SU-DHL-6 (cell line): Measurements from ENCODE around the gene GATAD2A.

ENCODE experiments used
- H2AFZ ChIP-seq: fragments of 200-600 bp; sonication (generic); 2 replicates; pipeline ENCODE4 v1.6.1; 2014; ENCODE audit warnings: low read depth, mild to moderate bottlenecking, moderate library complexity, mixed read lengths, antibody characterized with exemption, low read length; ENCODE audit not compliant: severe bottlenecking
- H3F3A ChIP-seq: fragments of 200-600 bp; shearing (Covaris generic); 2 replicates; pipeline ENCODE4 v1.6.0; 2016; ENCODE audit warnings: antibody characterized with exemption, mild to moderate bottlenecking; ENCODE audit not compliant: insufficient read depth
- H3K27ac ChIP-seq: fragments of 200-600 bp; sonication (generic); 2 replicates; pipeline ENCODE4 v1.5.1; 2016; ENCODE audit warnings: low read depth, mild to moderate bottlenecking, low read length, moderate library complexity, mixed read lengths
- H3K27me3 ChIP-seq: fragments of 200-600 bp; sonication (generic), shearing (Covaris generic); 2 replicates; pipeline ENCODE4 v1.6.0; 2014; ENCODE audit warnings: mild to moderate bottlenecking, low read length
- H3K36me3 ChIP-seq: fragments of 200-600 bp; sonication (generic); 2 replicates; pipeline ENCODE4 v1.6.1; 2014; ENCODE audit warnings: mild to moderate bottlenecking, low read length, mixed read lengths
- H3K4me2 ChIP-seq: fragments of 300-600, 200-600 bp; shearing (Covaris generic), sonication (generic); 2 replicates; pipeline ENCODE4 v1.6.0; 2014; ENCODE audit warnings: low read length, low read depth, mild to moderate bottlenecking; ENCODE audit not compliant: poor library complexity, severe bottlenecking
- H3K4me3 ChIP-seq: fragments of 200-600 bp; sonication (generic); 2 replicates; pipeline ENCODE4 v1.5.1; 2014; ENCODE audit warnings: antibody characterized with exemption, low read length, mild to moderate bottlenecking, mixed read lengths; ENCODE audit not compliant: insufficient read depth, poor library complexity, severe bottlenecking
- H3K79me2 ChIP-seq: fragments of 200-600 bp; sonication (generic); 2 replicates; pipeline ENCODE4 v1.6.1; 2014; ENCODE audit warnings: mild to moderate bottlenecking, low read length, moderate library complexity; ENCODE audit not compliant: insufficient read depth
- H3K9ac ChIP-seq: fragments of 200-600 bp; sonication (generic); 2 replicates; pipeline ENCODE4 v1.7.0; 2014; ENCODE audit warnings: mild to moderate bottlenecking, low read length
- H3K9me2 ChIP-seq: fragments of 200-600 bp; sonication (generic); replicated peaks from 2 replicates; pipeline ENCODE4 v1.6.1; 2014; ENCODE audit warnings: low read length; ENCODE audit not compliant: insufficient read depth
- H3K9me3 ChIP-seq: fragments of 200-600 bp; sonication (generic); 2 replicates; pipeline ENCODE4 v1.6.1; 2014; ENCODE audit warnings: low read length, mixed read lengths; ENCODE audit not compliant: insufficient read depth
- H4K20me1 ChIP-seq: fragments of 200-600 bp; sonication (generic); 2 replicates; pipeline ENCODE4 v1.6.1; 2014; ENCODE audit warnings: low read depth, mild to moderate bottlenecking, antibody characterized with exemption, low read length, moderate library complexity, mixed read lengths
- EZH2phosphoT487 ChIP-seq: fragments of 200-600 bp; sonication (generic), shearing (Covaris generic); conservative IDR thresholded peaks from 2 replicates; pipeline ENCODE4 v1.6.1; 2018; ENCODE audit warnings: mild to moderate bottlenecking, antibody characterized with exemption, low read length, moderate library complexity, mixed read lengths
- TF ChIP-seq, protein P1 (sequence below): fragments of 200-600 bp; sonication (generic); IDR thresholded peaks from one replicate; pipeline ENCODE4 v1.5.1; 2017; ENCODE audit warnings: antibody characterized with exemption, mild to moderate bottlenecking, low read length, moderate library complexity; ENCODE audit not compliant: insufficient read depth, poor library complexity, severe bottlenecking

GATAD2A gene

DNA sequence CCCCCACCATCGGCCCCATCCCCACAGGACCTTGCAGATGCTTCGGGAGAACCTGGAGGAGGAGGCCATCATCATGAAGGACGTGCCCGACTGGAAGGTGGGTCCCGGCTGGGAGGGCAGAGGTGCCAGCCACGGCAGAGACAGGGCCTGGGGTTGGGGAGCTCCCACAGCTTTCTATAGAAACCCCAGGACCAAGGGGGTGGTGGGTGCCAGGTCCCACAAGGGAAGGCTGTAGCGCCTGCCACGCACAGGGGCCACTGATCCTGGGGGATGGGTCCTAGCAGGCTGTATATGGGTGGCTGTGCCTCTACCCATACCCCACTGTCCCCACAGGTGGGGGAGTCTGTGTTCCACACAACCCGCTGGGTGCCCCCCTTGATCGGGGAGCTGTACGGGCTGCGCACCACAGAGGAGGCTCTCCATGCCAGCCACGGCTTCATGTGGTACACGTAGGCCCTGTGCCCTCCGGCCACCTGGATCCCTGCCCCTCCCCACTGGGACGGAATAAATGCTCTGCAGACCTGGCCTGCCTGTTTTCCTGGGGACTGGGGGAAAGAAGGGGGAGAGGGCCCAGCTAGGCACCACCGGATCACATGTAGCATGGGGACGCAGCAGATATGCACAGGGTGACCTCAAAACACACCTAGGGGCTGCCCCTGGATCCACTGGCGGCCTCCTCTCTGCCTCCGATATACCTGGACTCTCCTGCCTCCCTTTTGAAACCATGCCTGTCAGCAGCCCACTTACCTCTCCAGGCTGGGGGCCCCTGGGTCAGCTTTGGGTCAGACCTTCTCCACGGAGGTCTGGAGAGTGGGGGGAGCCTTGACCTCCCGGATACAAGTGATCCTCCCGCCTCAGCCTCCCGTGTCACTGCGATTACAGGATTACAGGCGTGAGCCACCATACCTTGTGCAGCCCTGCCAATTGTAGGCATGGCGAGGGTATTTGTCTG lies 122.5 kb downstream of the GATAD2A start:
- TF ChIP-seq, protein P1, sequence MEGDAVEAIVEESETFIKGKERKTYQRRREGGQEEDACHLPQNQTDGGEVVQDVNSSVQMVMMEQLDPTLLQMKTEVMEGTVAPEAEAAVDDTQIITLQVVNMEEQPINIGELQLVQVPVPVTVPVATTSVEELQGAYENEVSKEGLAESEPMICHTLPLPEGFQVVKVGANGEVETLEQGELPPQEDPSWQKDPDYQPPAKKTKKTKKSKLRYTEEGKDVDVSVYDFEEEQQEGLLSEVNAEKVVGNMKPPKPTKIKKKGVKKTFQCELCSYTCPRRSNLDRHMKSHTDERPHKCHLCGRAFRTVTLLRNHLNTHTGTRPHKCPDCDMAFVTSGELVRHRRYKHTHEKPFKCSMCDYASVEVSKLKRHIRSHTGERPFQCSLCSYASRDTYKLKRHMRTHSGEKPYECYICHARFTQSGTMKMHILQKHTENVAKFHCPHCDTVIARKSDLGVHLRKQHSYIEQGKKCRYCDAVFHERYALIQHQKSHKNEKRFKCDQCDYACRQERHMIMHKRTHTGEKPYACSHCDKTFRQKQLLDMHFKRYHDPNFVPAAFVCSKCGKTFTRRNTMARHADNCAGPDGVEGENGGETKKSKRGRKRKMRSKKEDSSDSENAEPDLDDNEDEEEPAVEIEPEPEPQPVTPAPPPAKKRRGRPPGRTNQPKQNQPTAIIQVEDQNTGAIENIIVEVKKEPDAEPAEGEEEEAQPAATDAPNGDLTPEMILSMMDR = no peak
- TF ChIP-seq EZH2phosphoT487 = no peak
- H3K36me3 ChIP-seq = no peaks in the 10 kb centered on the region
- H3K9me3 ChIP-seq = no peaks in the 10 kb centered on the region
- no peak overlapping the region for H3K4me3 ChIP-seq
- no peaks in the 10 kb centered on the region for H4K20me1 ChIP-seq
- H3K9ac ChIP-seq = no peak overlapping the region
- no peaks in the 10 kb centered on the region for H3K27me3 ChIP-seq
- H3F3A ChIP-seq = peaks cover 43% of the 10 kb centered on the region
- peak overlapping the region; percentile 93 for H3K27ac ChIP-seq
- H2AFZ ChIP-seq = no peak overlapping the region
- H3K4me2 ChIP-seq = no peak overlapping the region
- peaks cover 28% of the 10 kb centered on the region for H3K79me2 ChIP-seq
- H3K9me2 ChIP-seq = no peaks in the 10 kb centered on the region

DNA sequence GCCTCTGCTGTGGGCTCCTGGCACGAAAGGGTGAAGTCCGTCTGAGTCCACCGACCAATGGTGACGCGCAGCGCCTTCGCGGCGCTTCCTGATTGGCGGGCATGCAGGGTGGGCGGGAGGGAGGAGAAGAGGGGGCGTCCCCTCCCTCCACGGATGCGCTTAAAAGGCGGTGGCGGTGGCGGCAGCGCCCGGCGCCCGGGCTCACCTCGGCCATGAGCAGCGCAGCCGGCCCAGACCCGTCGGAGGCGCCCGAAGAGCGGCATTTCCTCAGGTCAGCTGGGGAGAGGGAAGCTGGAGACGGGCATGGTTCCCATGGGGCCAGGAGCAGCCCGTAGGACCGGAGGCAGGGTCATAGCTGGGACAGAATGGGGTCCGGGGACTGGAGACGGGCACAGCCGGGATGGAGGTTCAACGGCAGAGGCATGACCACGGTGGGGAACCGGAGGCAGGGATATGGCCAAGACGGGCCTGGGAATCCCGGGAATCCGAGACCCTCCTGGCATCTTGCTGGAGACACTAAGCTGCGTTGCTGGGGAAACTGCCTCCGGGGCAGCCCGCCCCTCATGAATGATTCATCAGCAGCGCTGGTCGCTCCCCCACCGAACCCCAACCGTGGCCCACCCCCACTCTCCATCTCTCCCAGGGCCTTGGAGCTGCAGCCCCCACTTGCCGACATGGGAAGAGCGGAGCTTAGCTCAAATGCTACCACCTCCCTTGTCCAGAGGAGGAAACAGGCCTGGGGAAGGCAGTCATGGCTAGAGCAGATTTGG lies 123.4 kb downstream of the GATAD2A start, which contains the start of gene YJEFN3:
Gene YJEFN3, plus strand, starts transcription at position 191 of the 770 bp plus-strand sequence. Its CDS starts 22 bp downstream, at position 213.
- Histone ChIP-seq H3K9ac (no peak within 1 kb of the TSS), H3K9me2 (no peaks in the 10 kb centered on the region), H3K4me3 (no peak within 1 kb of the TSS), H3K36me3 (no peaks in the 10 kb centered on the region), H3K27ac (no peak within 1 kb of the TSS; the same call in none of the 2 replicates), H3F3A (peaks cover 37% of the 10 kb centered on the region), H4K20me1 (no peaks in the 10 kb centered on the region), H3K79me2 (peaks cover 18% of the 10 kb centered on the region), H3K4me2 (no peak within 1 kb of the TSS), H3K9me3 (no peaks in the 10 kb centered on the region), H3K27me3 (no peaks in the 10 kb centered on the region), H2AFZ (no peak within 1 kb of the TSS)
- TF ChIP-seq EZH2phosphoT487 = no peak
- TF ChIP-seq, protein P1 = no peak

DNA sequence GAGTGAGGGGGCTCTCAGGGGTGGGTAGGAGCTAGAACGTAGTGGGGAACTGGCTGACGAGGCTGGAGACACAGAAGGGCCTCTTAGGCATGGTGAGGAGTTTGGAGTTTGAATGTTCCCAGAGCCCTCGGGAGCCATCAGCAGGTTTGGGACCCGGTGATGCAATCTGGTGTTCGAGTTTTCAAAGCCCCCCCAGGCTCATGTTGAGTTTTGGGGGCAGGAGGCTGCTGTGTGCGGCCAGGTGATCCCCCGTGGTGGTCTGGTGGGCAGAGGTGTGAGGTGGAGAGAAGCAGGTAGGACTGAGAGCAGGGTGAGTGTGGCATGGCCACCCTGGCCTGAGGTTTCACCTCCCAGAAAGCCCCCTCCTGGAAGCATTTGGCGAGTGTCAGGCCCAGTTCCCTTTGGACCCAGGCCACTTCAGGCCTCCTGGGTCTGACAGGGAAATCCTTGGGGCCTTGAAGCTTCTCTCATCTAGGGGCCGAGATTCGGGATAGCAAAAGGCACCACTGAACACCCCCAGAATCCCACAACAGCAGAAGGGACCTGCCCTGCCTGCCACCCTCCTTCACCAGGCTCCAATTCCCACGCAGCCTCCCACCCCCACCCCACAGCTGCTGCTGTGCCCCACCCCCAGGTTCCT lies 124.4 kb downstream of the GATAD2A start:
- no peaks in the 10 kb centered on the region for H3K27me3 ChIP-seq
- H2AFZ ChIP-seq = no peak overlapping the region
- no peaks in the 10 kb centered on the region for H3K36me3 ChIP-seq
- no peaks in the 10 kb centered on the region for H3K9me2 ChIP-seq
- H3F3A ChIP-seq = peaks cover 28% of the 10 kb centered on the region
- peak overlapping the region; percentile 25; the same call in 1 of the 2 replicates for H3K27ac ChIP-seq
- peaks cover 10% of the 10 kb centered on the region; the same call in 1 of the 2 replicates for H3K79me2 ChIP-seq
- H3K9me3 ChIP-seq = no peaks in the 10 kb centered on the region
- H4K20me1 ChIP-seq = no peaks in the 10 kb centered on the region
- no peak overlapping the region for H3K4me3 ChIP-seq
- no peak overlapping the region for H3K9ac ChIP-seq
- H3K4me2 ChIP-seq = no peak overlapping the region
- TF ChIP-seq, protein P1 = no peak
- TF ChIP-seq EZH2phosphoT487 = no peak
